Heart right ventricle (tissue), 16 donors: ENCODE data around the gene EIF3L. TPM values are rescaled to one million over a fixed set of nuclear protein-coding genes. Genes with fewer than 3 reads are reported as not detected.

Source experiments
- ATAC-seq, 8 donors: fragments of 200-7000 bp; cut with Tn5 transposase; one replicate each; pipeline ENCODE4 v1.9.1; 2020; ENCODE audit warnings: mild to moderate bottlenecking in 8 of 8, moderate library complexity in 8 of 8, moderate number of reproducible peaks in 1 of 8
- DNase-seq, 2 donors: peaks; one replicate each; pipeline ENCODE4 v3.0.0-alpha.2; 2020
- H3K27ac ChIP-seq, 10 donors: fragments of 200-600 bp; sonication (generic) in 2 of 10; one replicate each; pipeline versions ENCODE4 v1.5.0 to v1.8.0; 2020 to 2022; ENCODE audit warnings: mild to moderate bottlenecking in 3 of 10
- H3K27me3 ChIP-seq, 7 donors: fragments of 200-600 bp; one replicate each; pipeline ENCODE4 v1.8.0; 2021 to 2022; ENCODE audit warnings: mild to moderate bottlenecking in 2 of 7
- H3K36me3 ChIP-seq, 9 donors: fragments of 200-600 bp; sonication (generic) in 1 of 9; one replicate each; pipeline versions ENCODE4 v1.5.0 to v1.8.0; 2020 to 2022; ENCODE audit warnings: mild to moderate bottlenecking in 2 of 9
- H3K4me1 ChIP-seq, 9 donors: fragments of 200-600 bp; sonication (generic) in 1 of 9; one replicate each; pipeline versions ENCODE4 v1.5.0 to v1.8.0; 2020 to 2022; ENCODE audit warnings: mild to moderate bottlenecking in 4 of 9
- H3K4me3 ChIP-seq, 10 donors: fragments of 200-600 bp; sonication (generic) in 2 of 10; one replicate each; pipeline versions ENCODE4 v1.5.0 to v1.8.0; 2020 to 2022; ENCODE audit warnings: mild to moderate bottlenecking in 7 of 10, moderate library complexity in 2 of 10
- H3K9me3 ChIP-seq, 11 donors: fragments of 200-600 bp in 10 of 11; sonication (generic) in 2 of 11; one replicate each; pipeline versions ENCODE4 v1.5.0 to v1.8.0; 2013 to 2022; ENCODE audit warnings: mild to moderate bottlenecking in 2 of 11, control low read depth in 1 of 11, moderate library complexity in 1 of 11
- CTCF ChIP-seq, 9 donors: fragments of 200-600 bp; sonication (generic) in 2 of 9; IDR thresholded peaks; one replicate each; pipeline versions ENCODE4 v1.5.0 to v1.8.0; 2021 to 2022; ENCODE audit warnings: antibody characterized with exemption in 9 of 9, mild to moderate bottlenecking in 5 of 9, moderate library complexity in 1 of 9
- WGBS, 2 donors: extraction: QIAGEN DNeasy Blood & Tissue Kit; methylation state at CpG; one replicate each; pipeline ENCODE4 v1.1.7; 2013; ENCODE audit warnings: inconsistent platforms in 1 of 2; 5-methylcytosine and 5-hydroxymethylcytosine counted together
- intact Hi-C, 10 donors: fragments of 100-400 bp; cut with DNase I; formaldehyde crosslinking; loops; one replicate each; pipeline versions ENCODE4 v1.11.1 to v1.14.2; 2022
- polyA plus RNA-seq, 2 donors: library from polyadenylated mRNA; stranded (reverse); fragments of 200-250 nt; gene quantifications; one replicate each; pipeline ENCODE4 v1.2.3, GENCODE V29; 2013
- total RNA-seq, 10 donors: library from RNA; stranded (reverse); fragmentation: NEBNext Ultra II Directional in 3 of 10; extraction: Animal tissue kit (Norgen Biotek cat#: 25700) in 3 of 10; gene quantifications; one replicate each; pipeline versions ENCODE4 v1.2.1 to v1.2.4, GENCODE V29; 2021 to 2023
- donor health status: Arrhythmogenic right ventricular cardiomyopathy.
- donor health status: ischemic (EF 13 %, LVEDD 7.1; RV severe dilation, severe dysfunction).
- donor health status: healthy with polysubstance abuse.
- donor health status: DM: no; HTN: yes; CAD: no.
- donor health status: DM: no; HTN: no; CAD: no.
- donor health status: ischemic (EF 25% LVEDD 6.9; RV normal size, moderate dysfunction).
- donor health status: ischemic (EF 25% LVEDD 5.7; RV mildly dilated, moderate dysfunction).
- donor health status: healthy.
- donor health status: DM: yes; HTN: yes; CAD: no.
- donor health status: Ischemic cardiomyopathy.
- donor health status: ischemic (EF 35%, LVEDD 5.7; RV mildly dilated, moderate dysfunction).
- donor health status: nonischemic (EF 11% LVEDD 7.7; RV severe dilation, severe dysfunction).
- donor health status: DM: yes; HTN: yes; CAD: no.
- donor health status: PGD.
- donor health status: ischemic (EF 29% LVEDD 5.4; RV normal size, mild dysfunction).
- donor health status: nonischemic (EF 23%, LVEDD 6.1; RV moderate dilation, normal function).

EIF3L gene
- total and polyA plus RNA-seq, 12 donors = 135 to 489 (median 428) TPM

DNA sequence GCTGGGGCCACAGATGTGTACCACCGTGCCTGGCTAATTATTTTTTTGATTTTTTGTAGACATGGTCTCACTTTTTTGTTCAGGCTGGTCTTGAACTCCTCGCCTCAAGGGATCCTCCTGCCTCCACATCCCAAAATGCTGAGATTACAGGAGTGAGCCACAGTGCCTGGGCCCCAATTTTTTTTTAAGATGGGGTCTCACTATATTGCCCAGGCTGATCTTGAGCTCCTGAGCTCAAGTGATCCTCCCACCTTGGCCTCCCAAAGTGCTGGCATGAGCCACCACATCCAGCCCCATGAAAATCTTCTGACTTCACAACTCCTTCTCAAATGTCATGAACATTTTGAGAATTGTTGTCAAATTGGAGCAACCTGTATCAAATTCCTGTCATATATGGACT is 2.8 kb upstream of the EIF3L start:
- H3K27ac ChIP-seq = no peak overlapping the region
- ATAC-seq = no peak
- no peak for TF ChIP-seq CTCF (IDR thresholded peaks at IDR 0.05)
- intact Hi-C loops = no loop called here
- H3K9me3 ChIP-seq = peaks cover 0 to 7% (median 0%) of the 10 kb centered on the region in 11 donors
- no peaks in the 10 kb centered on the region for H3K27me3 ChIP-seq
- H3K36me3 ChIP-seq = peaks cover 0 to 11% (median under 1%) of the 10 kb centered on the region in 9 donors
- WGBS, 2 donors = 96 to 98% methylated on average over 2 of the region's 2 CpGs
- peaks cover 6 to 46% (median 42%) of the 10 kb centered on the region in 9 donors for H3K4me1 ChIP-seq
- no peak for DNase-seq
- no peak overlapping the region for H3K4me3 ChIP-seq

- intact Hi-C loops = no loop called here
- DNase-seq = no peak
- 23 to 31% methylated on average over 27 of the region's 27 CpGs for WGBS, 2 donors
Measured at GRCh38 chr22:37848587-37849088, 581 bp upstream of the EIF3L start.

GRCh38 chr22:37850801-37851200 is 1.6 kb downstream of the EIF3L start:
- H3K9me3 ChIP-seq = no peaks in the 10 kb centered on the region
- no peak for TF ChIP-seq CTCF (IDR thresholded peaks at IDR 0.05)
- ATAC-seq = no peak
- 87 to 93% methylated on average over 4 of the region's 4 CpGs for WGBS, 2 donors
- peaks cover 0 to 55% (median 29%) of the 10 kb centered on the region in 9 donors for H3K36me3 ChIP-seq
- no peak for DNase-seq
- intact Hi-C loops = loop anchor here in 1 of 10 donors (5.0 kb wide), 1 partner anchor 44 kb away; the partner anchor contains the start of gene GCAT
- peaks cover 5 to 65% (median 32%) of the 10 kb centered on the region in 9 donors for H3K4me1 ChIP-seq
- H3K27me3 ChIP-seq = no peaks in the 10 kb centered on the region
- no peak overlapping the region for H3K27ac ChIP-seq
- H3K4me3 ChIP-seq = no peak overlapping the region

More at GRCh38 chr22:37848587-37849088, 581 bp upstream of the EIF3L start:
- no peak for TF ChIP-seq CTCF (IDR thresholded peaks at IDR 0.05)
- no peaks in the 10 kb centered on the region for H3K27me3 ChIP-seq
- no peak for ATAC-seq
- H3K4me3 ChIP-seq = peak overlapping the region; percentile 65 to 87 (median 76)
- H3K27ac ChIP-seq = peak overlapping the region; percentile 68 to 94 (median 90)
- peaks cover 3 to 45% (median 30%) of the 10 kb centered on the region in 9 donors for H3K4me1 ChIP-seq
- peaks cover 0 to 33% (median 21%) of the 10 kb centered on the region in 9 donors for H3K36me3 ChIP-seq
- H3K9me3 ChIP-seq = peaks cover 0 to 7% (median 0%) of the 10 kb centered on the region in 11 donors

DNA sequence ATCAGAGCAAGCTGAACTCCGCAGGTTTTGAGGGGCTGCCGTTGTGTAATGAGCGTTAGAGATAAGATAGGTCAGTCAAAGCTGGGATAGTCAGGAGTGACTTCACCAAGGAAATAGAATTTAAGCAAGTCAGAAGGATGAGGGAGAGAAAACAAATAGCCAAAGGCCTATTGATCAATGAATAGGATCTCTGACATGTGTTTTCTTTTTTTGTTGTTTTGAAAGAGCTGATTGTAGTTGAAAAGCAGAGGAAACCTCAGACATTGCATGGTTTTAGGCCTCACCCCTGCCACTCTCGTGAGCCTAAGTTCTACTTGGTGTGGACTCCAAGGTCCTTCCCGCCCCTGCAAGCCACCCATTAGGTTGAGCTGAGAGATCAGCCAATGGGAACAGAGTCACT is 3.2 kb downstream of the EIF3L start:
- DNase-seq (no peak), ATAC-seq (no peak)
- intact Hi-C loops = loop anchor here in 1 of 10 donors (5.0 kb wide), 1 partner anchor 45 kb away; the partner anchor contains the start of gene GCAT
- no peak overlapping the region for H3K4me3 ChIP-seq
- TF ChIP-seq CTCF (IDR thresholded peaks at IDR 0.05) = no peak
- WGBS, 2 donors = 55 to 56% methylated on average over 5 of the region's 5 CpGs
- no peaks in the 10 kb centered on the region for H3K9me3 ChIP-seq
- H3K4me1 ChIP-seq = peaks cover 5 to 65% (median 32%) of the 10 kb centered on the region in 9 donors
- H3K36me3 ChIP-seq = peaks cover 0 to 71% (median 42%) of the 10 kb centered on the region in 9 donors
- no peaks in the 10 kb centered on the region for H3K27me3 ChIP-seq
- H3K27ac ChIP-seq = no peak overlapping the region
